Measurements from ENCODE around the gene ZBTB42.

Gene ZBTB42

DNA sequence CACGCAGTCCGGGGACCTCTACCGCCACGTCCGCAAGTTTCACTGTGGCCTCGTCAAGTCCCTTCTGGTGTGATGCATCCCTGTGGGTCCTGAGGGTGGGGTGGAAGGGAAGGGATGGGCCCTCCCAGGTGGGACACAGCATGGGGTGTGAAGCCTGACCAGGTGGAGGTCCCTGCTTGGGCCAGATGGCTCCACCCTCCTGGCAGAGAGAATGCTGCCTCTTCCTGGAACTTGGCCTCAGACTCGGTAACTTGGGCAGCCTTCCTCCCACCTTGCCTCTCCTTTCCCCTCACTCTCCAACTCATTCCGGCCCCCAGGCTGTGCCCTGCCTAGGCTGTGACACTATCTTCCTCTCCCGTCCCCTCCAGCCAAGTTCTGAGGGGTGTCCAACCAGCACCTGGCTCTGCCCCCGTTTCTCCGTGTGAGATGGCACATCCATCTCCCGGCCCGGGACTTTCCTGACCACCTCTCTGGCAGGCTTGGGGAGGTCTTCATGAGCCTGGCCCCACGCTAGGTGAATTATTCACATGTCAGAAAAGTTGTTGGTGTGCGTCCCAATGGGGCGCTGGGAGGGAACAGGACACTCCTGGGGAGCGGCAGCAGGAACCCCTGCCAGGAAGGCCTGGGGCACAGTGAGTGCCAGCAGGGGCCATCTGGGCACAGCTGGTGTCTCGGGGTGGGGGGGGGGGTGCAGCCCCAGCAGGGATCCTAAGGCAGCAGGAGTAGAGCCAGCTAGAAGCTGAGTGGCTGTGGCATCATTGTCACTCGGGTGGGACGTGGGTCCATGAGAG lies 1.7 kb downstream of the ZBTB42 start:
- no peak overlapping the region for H4K8ac ChIP-seq (ENCODE audit: low read length)
- H3K27ac ChIP-seq (ENCODE audit: low read length, poor library complexity, severe bottlenecking), result no peak overlapping the region
- H3K4me1 ChIP-seq (ENCODE audit: control insufficient read depth, insufficient read depth, low read depth, low read length), result peaks cover 69% of the 10 kb centered on the region
- H3K9me3 ChIP-seq (ENCODE audit: control insufficient read depth, low read length), result no peaks in the 10 kb centered on the region
- WGBS, result 93% methylated on average over 20 of the region's 20 CpGs
- DNase-seq, result no peak
- no peak overlapping the region for H3K23ac ChIP-seq (ENCODE audit: low read length in 2 of 2)
- H3K27me3 ChIP-seq (ENCODE audit: control insufficient read depth in 1 of 2, insufficient read depth in 1 of 2, low read length in 2 of 2), result no peaks in the 10 kb centered on the region
- H2BK15ac ChIP-seq (ENCODE audit: low read depth, poor library complexity, severe bottlenecking), result no peak overlapping the region
- no peak overlapping the region for H2AK5ac ChIP-seq (ENCODE audit: low read length, severe bottlenecking)
- H2BK5ac ChIP-seq (ENCODE audit: low read depth, low read length, poor library complexity, severe bottlenecking), result no peak overlapping the region
- H3K14ac ChIP-seq (ENCODE audit: low read length in 2 of 2), result no peak overlapping the region
- no peak overlapping the region for H3K9ac ChIP-seq (ENCODE audit: low read length)
- peaks cover 0 to 9% of the 10 kb centered on the region in 2 experiments for H3K36me3 ChIP-seq (ENCODE audit: control insufficient read depth in 1 of 2, insufficient read depth in 2 of 2, low read depth in 1 of 2, low read length in 2 of 2)
- H3K4ac ChIP-seq (ENCODE audit: low read depth in 1 of 2, low read length in 2 of 2), result no peak overlapping the region
- no peak overlapping the region for H2BK12ac ChIP-seq (ENCODE audit: low read length in 2 of 2)
- no peak overlapping the region for H4K91ac ChIP-seq (ENCODE audit: low read length)
- no peak overlapping the region for H3K4me2 ChIP-seq (ENCODE audit: low read length, poor library complexity, severe bottlenecking)
- peaks cover 6% of the 10 kb centered on the region for H3K79me1 ChIP-seq (replicated peaks; ENCODE audit: low read length, poor library complexity, severe bottlenecking)
- no peak overlapping the region for H2AFZ ChIP-seq (ENCODE audit: low read depth, low read length)
- H3K4me3 ChIP-seq (ENCODE audit: insufficient read depth in 1 of 2, low read depth in 1 of 2, low read length in 2 of 2), result no peak overlapping the region
- H3K18ac ChIP-seq (ENCODE audit: low read depth in 1 of 2, low read length in 2 of 2), result no peak overlapping the region
- no peak overlapping the region for H2BK120ac ChIP-seq (ENCODE audit: low read depth, low read length)

GRCh38 chr14:104803280-104803911 lies 2.5 kb downstream of the ZBTB42 start:
- Histone ChIP-seq H3K79me1 (replicated peaks; ENCODE audit: low read length, poor library complexity, severe bottlenecking) (peaks cover 6% of the 10 kb centered on the region), H2BK5ac (ENCODE audit: low read depth, low read length, poor library complexity, severe bottlenecking) (no peak overlapping the region), H2BK15ac (ENCODE audit: low read depth, poor library complexity, severe bottlenecking) (peak overlapping the region; percentile 50), H3K9me3 (ENCODE audit: control insufficient read depth, low read length) (no peaks in the 10 kb centered on the region), H3K23ac (ENCODE audit: low read length in 2 of 2) (no peak overlapping the region), H3K4me3 (ENCODE audit: insufficient read depth in 1 of 2, low read depth in 1 of 2, low read length in 2 of 2) (no peak overlapping the region), H2BK12ac (ENCODE audit: low read length in 2 of 2) (no peak overlapping the region), H4K8ac (ENCODE audit: low read length) (no peak overlapping the region), H3K14ac (ENCODE audit: low read length in 2 of 2) (peak overlapping the region in 1 of 2 experiments; percentile 45), H3K18ac (ENCODE audit: low read depth in 1 of 2, low read length in 2 of 2) (no peak overlapping the region), H3K4me2 (ENCODE audit: low read length, poor library complexity, severe bottlenecking) (no peak overlapping the region), H4K91ac (ENCODE audit: low read length) (peak overlapping the region; percentile 19), H2BK120ac (ENCODE audit: low read depth, low read length) (no peak overlapping the region), H3K4me1 (ENCODE audit: control insufficient read depth, insufficient read depth, low read depth, low read length) (peaks cover 65% of the 10 kb centered on the region), H3K9ac (ENCODE audit: low read length) (no peak overlapping the region), H2AFZ (ENCODE audit: low read depth, low read length) (no peak overlapping the region), H3K36me3 (ENCODE audit: control insufficient read depth in 1 of 2, insufficient read depth in 2 of 2, low read depth in 1 of 2, low read length in 2 of 2) (peaks cover 0 to 9% of the 10 kb centered on the region in 2 experiments), H3K27ac (ENCODE audit: low read length, poor library complexity, severe bottlenecking) (no peak overlapping the region), H3K4ac (ENCODE audit: low read depth in 1 of 2, low read length in 2 of 2) (no peak overlapping the region), H3K27me3 (ENCODE audit: control insufficient read depth in 1 of 2, insufficient read depth in 1 of 2, low read length in 2 of 2) (no peaks in the 10 kb centered on the region), H2AK5ac (ENCODE audit: low read length, severe bottlenecking) (peak overlapping the region; percentile 27)
- no peak for DNase-seq
- WGBS, result 89% methylated on average over 18 of the region's 19 CpGs

DNA sequence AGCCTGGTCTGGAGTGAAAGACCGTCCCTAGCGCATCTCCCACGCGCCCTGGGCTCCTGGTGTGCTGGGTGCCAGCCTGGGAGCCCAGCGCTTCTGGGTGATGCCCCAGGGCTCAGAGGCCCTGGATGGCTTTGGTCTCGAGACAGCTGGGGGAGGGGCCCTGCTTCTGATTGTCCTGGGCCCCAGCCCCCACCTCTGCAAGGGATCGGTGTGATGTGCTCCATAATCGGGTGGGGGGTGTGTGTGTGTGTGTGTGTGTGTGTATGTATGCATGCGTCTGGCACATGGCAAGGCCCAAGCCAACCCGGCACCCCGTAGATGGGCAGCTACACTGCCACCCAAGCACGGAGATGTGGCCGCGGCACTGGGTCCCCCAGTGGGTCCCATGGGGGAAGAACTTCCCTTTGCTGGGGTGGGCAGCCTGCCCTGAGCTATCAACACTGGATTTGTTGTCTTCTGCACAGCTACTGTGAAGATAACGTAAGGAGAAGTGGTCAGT lies 3.1 kb downstream of the ZBTB42 start:
- 94% methylated on average over 14 of the region's 15 CpGs for WGBS
- H3K4ac ChIP-seq (ENCODE audit: low read depth in 1 of 2, low read length in 2 of 2), result no peak overlapping the region
- no peak overlapping the region for H3K9ac ChIP-seq (ENCODE audit: low read length)
- H2BK120ac ChIP-seq (ENCODE audit: low read depth, low read length), result no peak overlapping the region
- peak overlapping the region; percentile 27 for H2AK5ac ChIP-seq (ENCODE audit: low read length, severe bottlenecking)
- no peak overlapping the region for H4K8ac ChIP-seq (ENCODE audit: low read length)
- H3K27me3 ChIP-seq (ENCODE audit: control insufficient read depth in 1 of 2, insufficient read depth in 1 of 2, low read length in 2 of 2), result no peaks in the 10 kb centered on the region
- no peak overlapping the region for H3K18ac ChIP-seq (ENCODE audit: low read depth in 1 of 2, low read length in 2 of 2)
- H3K4me3 ChIP-seq (ENCODE audit: insufficient read depth in 1 of 2, low read depth in 1 of 2, low read length in 2 of 2), result no peak overlapping the region
- no peaks in the 10 kb centered on the region for H3K9me3 ChIP-seq (ENCODE audit: control insufficient read depth, low read length)
- no peak overlapping the region for H3K27ac ChIP-seq (ENCODE audit: low read length, poor library complexity, severe bottlenecking)
- H3K4me1 ChIP-seq (ENCODE audit: control insufficient read depth, insufficient read depth, low read depth, low read length), result peaks cover 64% of the 10 kb centered on the region
- H4K91ac ChIP-seq (ENCODE audit: low read length), result no peak overlapping the region
- H3K79me1 ChIP-seq (replicated peaks; ENCODE audit: low read length, poor library complexity, severe bottlenecking), result peaks cover 6% of the 10 kb centered on the region
- no peak overlapping the region for H2BK5ac ChIP-seq (ENCODE audit: low read depth, low read length, poor library complexity, severe bottlenecking)
- no peak overlapping the region for H3K4me2 ChIP-seq (ENCODE audit: low read length, poor library complexity, severe bottlenecking)
- H3K36me3 ChIP-seq (ENCODE audit: control insufficient read depth in 1 of 2, insufficient read depth in 2 of 2, low read depth in 1 of 2, low read length in 2 of 2), result peaks cover 0 to 9% of the 10 kb centered on the region in 2 experiments
- H2BK15ac ChIP-seq (ENCODE audit: low read depth, poor library complexity, severe bottlenecking), result peak overlapping the region; percentile 50
- no peak overlapping the region for H2BK12ac ChIP-seq (ENCODE audit: low read length in 2 of 2)
- no peak for DNase-seq
- no peak overlapping the region for H3K23ac ChIP-seq (ENCODE audit: low read length in 2 of 2)
- no peak overlapping the region for H3K14ac ChIP-seq (ENCODE audit: low read length in 2 of 2)
- no peak overlapping the region for H2AFZ ChIP-seq (ENCODE audit: low read depth, low read length)
